Activated CD8-positive, alpha-beta T cell treated with anti-CD3 and anti-CD28 coated beads, Interleukin-2, amount 10 ng/mL, durations not matched to agents 7 days and 5 days (primary cell): ENCODE results near the gene GINS2. TPM values are rescaled to one million over a fixed set of nuclear protein-coding genes. Genes with fewer than 3 reads are reported as not detected.

Experiments used
- ATAC-seq: fragments of 150-1000 bp; cut with Tn5 transposase; one replicate; pipeline ENCODE4 v1.10.0; 2021; ENCODE audit warnings: moderate library complexity
- CTCF ChIA-PET: fragments of 350-600 bp; sonication (Branson Sonifier 250); formaldehyde crosslinking; loops from one replicate; lab custom pipeline; 2021; ENCODE audit warnings: antibody characterized with exemption; lab: Charles Lee
- POLR2A ChIA-PET: fragments of 350-600 bp; sonication (Branson Sonifier 250); formaldehyde crosslinking; loops from one replicate; lab custom pipeline; 2021; ENCODE audit warnings: antibody characterized with exemption; lab: Charles Lee
- DNase-seq: peaks from one replicate; pipeline ENCODE4 v3.0.0-alpha.2; 2020
- H3K27ac Mint-ChIP-seq: one replicate; pipeline ENCODE4 v1.8.0; 2021; ENCODE audit warnings: mild to moderate bottlenecking, mixed read lengths
- H3K27me3 Mint-ChIP-seq: one replicate; pipeline ENCODE4 v1.8.0; 2021; ENCODE audit warnings: low read depth, mixed read lengths
- H3K36me3 Mint-ChIP-seq: one replicate; pipeline ENCODE4 v1.8.0; 2021; ENCODE audit warnings: low read depth, mixed read lengths
- H3K4me1 Mint-ChIP-seq: one replicate; pipeline ENCODE4 v1.8.0; 2021; ENCODE audit warnings: low read depth, mixed read lengths
- H3K4me3 Mint-ChIP-seq: one replicate; pipeline ENCODE4 v1.8.0; 2021; ENCODE audit warnings: mild to moderate bottlenecking, mixed read lengths
- H3K9me3 Mint-ChIP-seq: one replicate; pipeline ENCODE4 v1.8.0; 2022; ENCODE audit warnings: mixed read lengths; ENCODE audit not compliant: insufficient read depth
- total RNA-seq, 2 experiments: library from RNA; stranded (reverse); gene quantifications; one replicate each; pipeline ENCODE4 v1.2.3, GENCODE V29; 2021

Gene GINS2
- total RNA-seq, 2 experiments from 2014 or later = 51.3 to 53.5 TPM

GRCh38 chr16:85686912-85687591, 1.7 kb downstream of the GINS2 start:
- H3K4me3 Mint-ChIP-seq = peak overlapping the region; percentile 85
- DNase-seq (peak; percentile 67), ATAC-seq (peak; percentile 26)
- H3K9me3 Mint-ChIP-seq = no peaks in the 10 kb centered on the region
- peaks cover 24% of the 10 kb centered on the region for H3K4me1 Mint-ChIP-seq
- ChIA-PET POLR2A (no interaction called here), CTCF (interaction anchor here (2.8 kb wide), 1 partner anchor 30 kb away, joined by 10 read pairs; no protein-coding TSS in a partner anchor)
- peaks cover 10% of the 10 kb centered on the region for H3K27me3 Mint-ChIP-seq
- peaks cover 24% of the 10 kb centered on the region for H3K36me3 Mint-ChIP-seq
- H3K27ac Mint-ChIP-seq = peak overlapping the region; percentile 54

- peaks cover 29% of the 10 kb centered on the region for H3K4me1 Mint-ChIP-seq
- no peak for ATAC-seq
- H3K4me3 Mint-ChIP-seq = no peak overlapping the region
- CTCF ChIA-PET = interaction anchor here (1.1 to 2.8 kb wide), 3 partner anchors 32 to 69 kb away, joined by 3 to 10 read pairs (median 5); no protein-coding TSS in a partner anchor
- no peak overlapping the region for H3K27ac Mint-ChIP-seq
- no peak for DNase-seq
- POLR2A ChIA-PET = no interaction called here
- H3K9me3 Mint-ChIP-seq = no peaks in the 10 kb centered on the region
- peaks cover 38% of the 10 kb centered on the region for H3K36me3 Mint-ChIP-seq
- H3K27me3 Mint-ChIP-seq = no peaks in the 10 kb centered on the region
These were observed 3.5 kb downstream of the GINS2 start for GRCh38 chr16:85685251-85685650.

GRCh38 chr16:85683363-85683762, 5.4 kb downstream of the GINS2 start:
- peaks cover 25% of the 10 kb centered on the region for H3K4me1 Mint-ChIP-seq
- DNase-seq (no peak), ATAC-seq (no peak)
- H3K36me3 Mint-ChIP-seq = peaks cover 50% of the 10 kb centered on the region
- no peak overlapping the region for H3K27ac Mint-ChIP-seq
- ChIA-PET CTCF (interaction anchor here (1.2 to 1.7 kb wide), 3 partner anchors 34 to 67 kb away, joined by 3 to 7 read pairs (median 6); no protein-coding TSS in a partner anchor), POLR2A (no interaction called here)
- H3K27me3 Mint-ChIP-seq = no peaks in the 10 kb centered on the region
- H3K9me3 Mint-ChIP-seq = no peaks in the 10 kb centered on the region
- H3K4me3 Mint-ChIP-seq = no peak overlapping the region

GRCh38 chr16:85682516-85682915, 6.2 kb downstream of the GINS2 start:
- CTCF ChIA-PET = interaction anchor here (1.2 to 1.7 kb wide), 2 partner anchors 35 to 66 kb away, joined by 6 to 7 read pairs; no protein-coding TSS in a partner anchor
- no peak for DNase-seq
- POLR2A ChIA-PET = no interaction called here
- Mint-ChIP-seq H3K4me3 (no peak overlapping the region), H3K36me3 (peaks cover 55% of the 10 kb centered on the region), H3K4me1 (peaks cover 21% of the 10 kb centered on the region), H3K27ac (no peak overlapping the region), H3K27me3 (no peaks in the 10 kb centered on the region), H3K9me3 (no peaks in the 10 kb centered on the region)
- ATAC-seq = no peak

GRCh38 chr16:85681255-85681654, 7.5 kb downstream of the GINS2 start:
- Mint-ChIP-seq H3K27me3 (no peaks in the 10 kb centered on the region), H3K27ac (no peak overlapping the region), H3K36me3 (peaks cover 53% of the 10 kb centered on the region), H3K4me3 (no peak overlapping the region), H3K4me1 (peaks cover 13% of the 10 kb centered on the region), H3K9me3 (no peaks in the 10 kb centered on the region)
- DNase-seq (no peak), ATAC-seq (no peak)
- POLR2A ChIA-PET = no interaction called here
- CTCF ChIA-PET = no interaction called here

- H3K27ac Mint-ChIP-seq = peak overlapping the region; percentile 48
- CTCF ChIA-PET = no interaction called here
- peaks cover 9% of the 10 kb centered on the region for H3K4me1 Mint-ChIP-seq
- no peak overlapping the region for H3K4me3 Mint-ChIP-seq
- ATAC-seq (no peak), DNase-seq (no peak)
- no peaks in the 10 kb centered on the region for H3K27me3 Mint-ChIP-seq
- no peaks in the 10 kb centered on the region for H3K9me3 Mint-ChIP-seq
- POLR2A ChIA-PET = no interaction called here
- H3K36me3 Mint-ChIP-seq = peaks cover 55% of the 10 kb centered on the region
These were observed 8.3 kb downstream of the GINS2 start for GRCh38 chr16:85680352-85680944.

GRCh38 chr16:85679870-85680269, 8.9 kb downstream of the GINS2 start:
- DNase-seq = no peak
- peak; percentile 19 for ATAC-seq
- no peaks in the 10 kb centered on the region for H3K9me3 Mint-ChIP-seq
- H3K27me3 Mint-ChIP-seq = no peaks in the 10 kb centered on the region
- peaks cover 4% of the 10 kb centered on the region for H3K4me1 Mint-ChIP-seq
- peaks cover 61% of the 10 kb centered on the region for H3K36me3 Mint-ChIP-seq
- ChIA-PET CTCF (interaction anchor here (0.6 kb wide), 1 partner anchor 12 kb away, joined by 3 read pairs; no protein-coding TSS in a partner anchor), POLR2A (no interaction called here)
- H3K4me3 Mint-ChIP-seq = no peak overlapping the region
- no peak overlapping the region for H3K27ac Mint-ChIP-seq

GRCh38 chr16:85678821-85679220, 9.9 kb downstream of the GINS2 start:
- peaks cover 66% of the 10 kb centered on the region for H3K36me3 Mint-ChIP-seq
- H3K27me3 Mint-ChIP-seq = no peaks in the 10 kb centered on the region
- DNase-seq = no peak
- ChIA-PET CTCF (interaction anchor here (0.9 to 1.0 kb wide), 2 partner anchors 19 to 39 kb away, joined by 3 to 4 read pairs; no protein-coding TSS in a partner anchor), POLR2A (no interaction called here)
- H3K9me3 Mint-ChIP-seq = no peaks in the 10 kb centered on the region
- no peak overlapping the region for H3K27ac Mint-ChIP-seq
- no peak for ATAC-seq
- peaks cover 6% of the 10 kb centered on the region for H3K4me1 Mint-ChIP-seq
- no peak overlapping the region for H3K4me3 Mint-ChIP-seq

GRCh38 chr16:85678016-85678415, 10.7 kb downstream of the GINS2 start:
- no peak for DNase-seq
- CTCF ChIA-PET = interaction anchor here (0.9 to 1.0 kb wide), 2 partner anchors 39 to 41 kb away, joined by 3 read pairs; no protein-coding TSS in a partner anchor
- ATAC-seq = no peak
- Mint-ChIP-seq H3K27ac (no peak overlapping the region), H3K36me3 (peaks cover 63% of the 10 kb centered on the region), H3K4me1 (peaks cover 6% of the 10 kb centered on the region), H3K27me3 (no peaks in the 10 kb centered on the region), H3K9me3 (no peaks in the 10 kb centered on the region), H3K4me3 (no peak overlapping the region)
- POLR2A ChIA-PET = no interaction called here

GRCh38 chr16:85677383-85677967, 11.3 kb downstream of the GINS2 start:
- Mint-ChIP-seq H3K9me3 (no peaks in the 10 kb centered on the region), H3K27me3 (no peaks in the 10 kb centered on the region), H3K27ac (peak overlapping the region; percentile 51), H3K4me1 (peaks cover 6% of the 10 kb centered on the region), H3K36me3 (peaks cover 68% of the 10 kb centered on the region), H3K4me3 (no peak overlapping the region)
- ATAC-seq (no peak), DNase-seq (no peak)
- ChIA-PET CTCF (interaction anchor here (0.9 to 1.0 kb wide), 2 partner anchors 40 to 41 kb away, joined by 3 read pairs; no protein-coding TSS in a partner anchor), POLR2A (interaction anchor here (0.7 kb wide), 1 partner anchor 225 kb away, joined by 3 read pairs; no protein-coding TSS in a partner anchor)

- Mint-ChIP-seq H3K4me1 (peaks cover 6% of the 10 kb centered on the region), H3K36me3 (peaks cover 72% of the 10 kb centered on the region), H3K9me3 (no peaks in the 10 kb centered on the region), H3K27ac (no peak overlapping the region), H3K4me3 (no peak overlapping the region), H3K27me3 (no peaks in the 10 kb centered on the region)
- POLR2A ChIA-PET = interaction anchor here (0.7 kb wide), 1 partner anchor 226 kb away, joined by 3 read pairs; no protein-coding TSS in a partner anchor
- CTCF ChIA-PET = interaction anchor here (1.1 kb wide), 1 partner anchor 60 kb away, joined by 4 read pairs; no protein-coding TSS in a partner anchor
- DNase-seq = no peak
- ATAC-seq = no peak
These were observed 12.3 kb downstream of the GINS2 start for GRCh38 chr16:85676466-85676865.
